ENCODE data around the gene TMEM179.

Gene TMEM179

DNA sequence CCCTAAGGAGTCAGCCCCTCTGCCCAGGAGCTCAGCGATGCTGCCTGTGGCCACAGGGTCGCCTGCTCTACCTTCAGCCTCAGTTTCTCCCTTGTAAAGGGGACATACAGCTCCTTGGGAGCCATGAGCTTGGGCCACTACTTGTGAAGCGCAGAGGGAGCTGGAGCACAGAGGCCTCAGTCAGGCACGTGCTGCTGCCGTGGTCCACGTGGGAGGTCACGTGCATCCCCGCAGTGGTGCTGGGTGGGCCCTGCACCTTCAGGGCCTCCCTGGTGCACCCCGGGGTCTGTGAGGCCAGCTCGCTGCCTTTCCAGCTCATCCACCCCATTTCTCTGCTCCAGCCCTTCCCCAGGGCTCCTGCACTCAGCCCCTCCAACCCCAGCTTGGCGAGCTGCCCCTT is 36.0 kb downstream of the TMEM179 start:
- Histone ChIP-seq H3K9ac (ENCODE audit: low read depth, low read length) (no peak overlapping the region), H4K20me1 (ENCODE audit: insufficient read depth, low read length) (peaks cover 8% of the 10 kb centered on the region), H3K79me2 (ENCODE audit: insufficient read depth, low read length) (no peaks in the 10 kb centered on the region), H3K27me3 (ENCODE audit: insufficient read depth, low read length, poor library complexity) (peaks cover 6% of the 10 kb centered on the region), H3K4me3 (ENCODE audit: low read depth in 1 of 2, low read length in 2 of 2) (no peak overlapping the region), H3K4me1 (ENCODE audit: insufficient read depth, low read length) (no peaks in the 10 kb centered on the region), H3K27ac (ENCODE audit: low read length) (no peak overlapping the region), H3K36me3 (ENCODE audit: insufficient read depth, low read length) (no peaks in the 10 kb centered on the region), H3K9me3 (ENCODE audit: insufficient read depth, low read length, severe bottlenecking) (no peaks in the 10 kb centered on the region), H2AFZ (ENCODE audit: low read depth, low read length) (no peak overlapping the region), H3K4me2 (ENCODE audit: insufficient read depth, low read length) (no peak overlapping the region)
- TF ChIP-seq, protein P1, sequence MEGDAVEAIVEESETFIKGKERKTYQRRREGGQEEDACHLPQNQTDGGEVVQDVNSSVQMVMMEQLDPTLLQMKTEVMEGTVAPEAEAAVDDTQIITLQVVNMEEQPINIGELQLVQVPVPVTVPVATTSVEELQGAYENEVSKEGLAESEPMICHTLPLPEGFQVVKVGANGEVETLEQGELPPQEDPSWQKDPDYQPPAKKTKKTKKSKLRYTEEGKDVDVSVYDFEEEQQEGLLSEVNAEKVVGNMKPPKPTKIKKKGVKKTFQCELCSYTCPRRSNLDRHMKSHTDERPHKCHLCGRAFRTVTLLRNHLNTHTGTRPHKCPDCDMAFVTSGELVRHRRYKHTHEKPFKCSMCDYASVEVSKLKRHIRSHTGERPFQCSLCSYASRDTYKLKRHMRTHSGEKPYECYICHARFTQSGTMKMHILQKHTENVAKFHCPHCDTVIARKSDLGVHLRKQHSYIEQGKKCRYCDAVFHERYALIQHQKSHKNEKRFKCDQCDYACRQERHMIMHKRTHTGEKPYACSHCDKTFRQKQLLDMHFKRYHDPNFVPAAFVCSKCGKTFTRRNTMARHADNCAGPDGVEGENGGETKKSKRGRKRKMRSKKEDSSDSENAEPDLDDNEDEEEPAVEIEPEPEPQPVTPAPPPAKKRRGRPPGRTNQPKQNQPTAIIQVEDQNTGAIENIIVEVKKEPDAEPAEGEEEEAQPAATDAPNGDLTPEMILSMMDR (IDR thresholded peaks at IDR 0.05; ENCODE audit: borderline replicate concordance, extremely low read depth, low read length, poor library complexity, severe bottlenecking) = no peak
- no peak for TF ChIP-seq EZH2 (IDR thresholded peaks at IDR 0.05; ENCODE audit: borderline replicate concordance, low read depth, low read length, severe bottlenecking)
- no peak for ATAC-seq (ENCODE audit: insufficient read depth, low read depth)
- DNase-seq = no peak

DNA sequence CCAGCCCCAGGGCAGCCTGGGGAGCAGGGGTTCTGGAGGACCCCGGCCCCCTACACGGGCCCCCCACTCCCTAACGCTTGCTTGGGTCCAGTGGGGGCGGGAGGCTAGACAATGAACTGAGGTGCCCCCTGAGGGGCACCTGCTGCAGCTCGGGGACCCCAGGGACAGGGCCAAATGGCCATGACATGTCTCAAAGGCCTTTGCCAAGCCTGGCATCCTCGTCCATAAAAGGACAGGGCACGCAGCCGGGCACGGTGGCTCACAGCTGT is 36.7 kb downstream of the TMEM179 start:
- Histone ChIP-seq H3K4me3 (ENCODE audit: low read depth in 1 of 2, low read length in 2 of 2) (no peak overlapping the region), H3K9ac (ENCODE audit: low read depth, low read length) (no peak overlapping the region), H2AFZ (ENCODE audit: low read depth, low read length) (no peak overlapping the region), H3K4me1 (ENCODE audit: insufficient read depth, low read length) (no peaks in the 10 kb centered on the region), H3K4me2 (ENCODE audit: insufficient read depth, low read length) (no peak overlapping the region), H3K27me3 (ENCODE audit: insufficient read depth, low read length, poor library complexity) (peaks cover 9% of the 10 kb centered on the region), H4K20me1 (ENCODE audit: insufficient read depth, low read length) (peaks cover 11% of the 10 kb centered on the region), H3K27ac (ENCODE audit: low read length) (no peak overlapping the region), H3K36me3 (ENCODE audit: insufficient read depth, low read length) (no peaks in the 10 kb centered on the region), H3K9me3 (ENCODE audit: insufficient read depth, low read length, severe bottlenecking) (no peaks in the 10 kb centered on the region), H3K79me2 (ENCODE audit: insufficient read depth, low read length) (no peaks in the 10 kb centered on the region)
- DNase-seq = no peak
- TF ChIP-seq, protein P1 (IDR thresholded peaks at IDR 0.05; ENCODE audit: borderline replicate concordance, extremely low read depth, low read length, poor library complexity, severe bottlenecking) = no peak
- TF ChIP-seq EZH2 (IDR thresholded peaks at IDR 0.05; ENCODE audit: borderline replicate concordance, low read depth, low read length, severe bottlenecking) = no peak
- ATAC-seq (ENCODE audit: insufficient read depth, low read depth) = no peak

DNA sequence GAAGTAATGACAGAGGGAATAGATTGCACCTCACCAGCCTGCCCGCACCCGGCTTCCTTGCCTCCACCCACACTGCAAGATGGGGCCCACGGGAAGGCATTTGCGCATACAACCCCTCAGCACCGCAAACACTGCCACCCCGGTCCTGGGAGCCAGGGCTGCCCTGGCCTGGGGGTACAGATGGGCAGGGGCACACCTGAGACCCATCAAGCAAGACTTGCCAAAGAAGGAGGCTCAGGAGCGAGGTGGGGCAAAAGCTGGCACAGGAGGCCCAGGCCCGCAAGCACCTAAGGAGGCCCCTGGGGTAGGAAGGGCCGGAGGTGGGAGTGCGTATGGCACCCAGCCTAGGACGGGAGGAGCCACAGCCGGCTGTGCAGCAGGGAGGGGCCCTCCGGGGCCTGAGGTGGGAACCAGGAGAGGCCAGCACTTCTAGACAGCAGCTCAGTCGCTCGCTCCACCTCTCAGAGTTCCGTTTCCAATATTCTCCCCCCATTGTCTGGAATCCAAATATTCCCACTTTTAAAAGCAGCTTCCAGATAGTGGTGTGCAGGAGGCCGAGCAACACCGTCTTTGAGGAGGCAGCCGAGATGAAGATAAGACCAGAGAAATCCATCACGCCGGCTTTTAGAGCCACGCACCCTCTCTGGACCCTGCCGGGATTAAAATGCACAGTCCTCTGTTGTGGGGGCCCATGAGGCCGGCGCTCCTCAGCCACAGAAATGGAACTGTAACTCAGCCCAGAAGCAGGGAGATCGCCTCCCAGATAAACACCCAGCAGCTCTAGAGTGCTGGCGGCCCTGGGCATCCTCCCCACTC is 37.2 kb downstream of the TMEM179 start:
- peaks cover 11% of the 10 kb centered on the region for H4K20me1 ChIP-seq (ENCODE audit: insufficient read depth, low read length)
- H3K9me3 ChIP-seq (ENCODE audit: insufficient read depth, low read length, severe bottlenecking) = no peaks in the 10 kb centered on the region
- TF ChIP-seq, protein P1 (IDR thresholded peaks at IDR 0.05; ENCODE audit: borderline replicate concordance, extremely low read depth, low read length, poor library complexity, severe bottlenecking) = no peak
- TF ChIP-seq EZH2 (IDR thresholded peaks at IDR 0.05; ENCODE audit: borderline replicate concordance, low read depth, low read length, severe bottlenecking) = no peak
- no peaks in the 10 kb centered on the region for H3K79me2 ChIP-seq (ENCODE audit: insufficient read depth, low read length)
- H3K27me3 ChIP-seq (ENCODE audit: insufficient read depth, low read length, poor library complexity) = peaks cover 9% of the 10 kb centered on the region
- H3K9ac ChIP-seq (ENCODE audit: low read depth, low read length) = no peak overlapping the region
- H2AFZ ChIP-seq (ENCODE audit: low read depth, low read length) = no peak overlapping the region
- no peak overlapping the region for H3K4me2 ChIP-seq (ENCODE audit: insufficient read depth, low read length)
- no peak overlapping the region for H3K4me3 ChIP-seq (ENCODE audit: low read depth in 1 of 2, low read length in 2 of 2)
- H3K36me3 ChIP-seq (ENCODE audit: insufficient read depth, low read length) = no peaks in the 10 kb centered on the region
- H3K4me1 ChIP-seq (ENCODE audit: insufficient read depth, low read length) = no peaks in the 10 kb centered on the region
- ATAC-seq (ENCODE audit: insufficient read depth, low read depth) (no peak), DNase-seq (no peak)
- H3K27ac ChIP-seq (ENCODE audit: low read length) = no peak overlapping the region

All from DND-41 (cell line).